ENCODE data around the gene CRB2.

DNA sequence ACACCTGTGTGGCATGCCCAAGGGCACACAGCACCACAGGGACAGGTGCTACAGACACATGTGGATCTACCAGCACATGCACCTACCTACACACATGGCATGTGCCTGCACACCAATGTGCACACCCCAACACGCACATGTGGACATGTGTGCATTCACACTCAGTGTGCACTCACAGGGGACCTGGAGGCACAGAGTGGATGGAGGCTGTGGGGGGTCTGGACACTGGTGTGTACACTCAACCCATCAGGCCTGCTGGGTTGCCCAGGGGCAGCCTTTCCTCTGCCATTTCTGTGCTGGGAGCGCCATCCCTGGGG lies 1.7 kb downstream of the CRB2 start:
- TF ChIP-seq HNRNPLL (IDR thresholded peaks at IDR 0.05; ENCODE audit: low read depth, low read length, poor library complexity, severe bottlenecking) (no peak), TCF12 (IDR thresholded peaks at IDR 0.05) (no peak), TCF12 (CRISPR knock-in tag; IDR thresholded peaks at IDR 0.05) (no peak)
